ENCODE data around the gene OR1I1. TPM values are rescaled to one million over a fixed set of nuclear protein-coding genes. Genes with fewer than 3 reads are reported as not detected.
A peak's percentile ranks its signal among the peaks of the same experiment; 100 is the strongest.

OR1I1 gene
- total RNA-seq, 1 donor from 2014 or later, result not detected

- H3K9me3 ChIP-seq, result peaks cover 5% of the 10 kb centered on the region
Observed at GRCh38 chr19:15107061-15108010, 25.3 kb downstream of the OR1I1 start, which contains the start of gene SYDE1. SYDE1 (plus strand) TSS chr19:15107401; CDS start chr19:15107434, 33 bp downstream.

GRCh38 chr19:15108145-15108844, 26.3 kb downstream of the OR1I1 start:
- Histone ChIP-seq H3K4me1 (peaks cover 17% of the 10 kb centered on the region), H3K27ac (peak overlapping the region; percentile 86), H3K4me3 (peak overlapping the region; percentile 67), H3K9me3 (peaks cover 5% of the 10 kb centered on the region), H3K27me3 (ENCODE audit: low read depth) (peaks cover 6% of the 10 kb centered on the region), H3K36me3 (peaks cover 40% of the 10 kb centered on the region)
- no peak for TF ChIP-seq CTCF (IDR thresholded peaks at IDR 0.05)
- intact Hi-C loops (cut with DNase I), result no loop called here
- DNase-seq (no peak), ATAC-seq (peak; percentile 7 to 34)

More at GRCh38 chr19:15107061-15108010, 25.3 kb downstream of the OR1I1 start, which contains the start of gene SYDE1:
- TF ChIP-seq CTCF (IDR thresholded peaks at IDR 0.05), result no peak
- Histone ChIP-seq H3K4me1 (peaks cover 17% of the 10 kb centered on the region), H3K27me3 (ENCODE audit: low read depth) (peaks cover 6% of the 10 kb centered on the region), H3K27ac (peak within 1 kb of the TSS; percentile 86), H3K4me3 (peak within 1 kb of the TSS; percentile 67), H3K36me3 (peaks cover 31% of the 10 kb centered on the region)
- DNase-seq (no peak), ATAC-seq (peak; percentile 69 to 80)
- intact Hi-C loops (cut with DNase I), result no loop called here

- Histone ChIP-seq H3K4me1 (peaks cover 17% of the 10 kb centered on the region), H3K27me3 (ENCODE audit: low read depth) (peaks cover 6% of the 10 kb centered on the region), H3K27ac (peak overlapping the region; percentile 86), H3K9me3 (no peaks in the 10 kb centered on the region), H3K4me3 (no peak overlapping the region), H3K36me3 (peaks cover 48% of the 10 kb centered on the region)
- intact Hi-C loops (cut with DNase I), result no loop called here
- DNase-seq (no peak), ATAC-seq (no peak)
- no peak for TF ChIP-seq CTCF (IDR thresholded peaks at IDR 0.05)
Observed at GRCh38 chr19:15108845-15109767, 27.1 kb downstream of the OR1I1 start.

GRCh38 chr19:15109768-15110417, 27.9 kb downstream of the OR1I1 start:
- H3K9me3 ChIP-seq, result no peaks in the 10 kb centered on the region
- no peak overlapping the region for H3K27ac ChIP-seq
- no peak for TF ChIP-seq CTCF (IDR thresholded peaks at IDR 0.05)
- H3K4me3 ChIP-seq, result no peak overlapping the region
- H3K36me3 ChIP-seq, result peaks cover 52% of the 10 kb centered on the region
- peaks cover 6% of the 10 kb centered on the region for H3K27me3 ChIP-seq (ENCODE audit: low read depth)
- DNase-seq (no peak), ATAC-seq (no peak)
- intact Hi-C loops (cut with DNase I), result no loop called here
- peaks cover 17% of the 10 kb centered on the region for H3K4me1 ChIP-seq
